Neural progenitor cell (in vitro differentiated cells): ENCODE measurements around the gene PRSS22.

Experiments
- CTCF ChIP-seq: fragments of 200-600 bp; sonication (generic); IDR thresholded peaks from 2 replicates; pipeline ENCODE4 v1.5.1; 2017; ENCODE audit warnings: antibody characterized with exemption, mild to moderate bottlenecking
- EZH2 ChIP-seq: fragments of 200-600 bp; sonication (generic); IDR thresholded peaks from 2 replicates; pipeline ENCODE4 v1.6.1; 2017; ENCODE audit warnings: antibody characterized with exemption, mild to moderate bottlenecking, moderate library complexity
- EZH2phosphoT487 ChIP-seq: fragments of 200-600 bp; sonication (generic); IDR thresholded peaks from 2 replicates; pipeline ENCODE4 v1.6.1; 2017; ENCODE audit warnings: antibody characterized with exemption

- TF ChIP-seq CTCF, result no peak
- no peak for TF ChIP-seq EZH2
- no peak for TF ChIP-seq EZH2phosphoT487
Observed at GRCh38 chr16:2867661-2867986, 9.7 kb upstream of the PRSS22 start.
